Body of pancreas (tissue), 4 donors: ENCODE results near the gene DNMT3A. TPM values are rescaled to one million over a fixed set of nuclear protein-coding genes. Genes with fewer than 3 reads are reported as not detected.

Experiments
- ATAC-seq: fragments of 150-250 bp; one replicate; pipeline ENCODE4 v1.9.1; 2016
- DNase-seq, 4 donors: peaks; one replicate each; pipeline ENCODE4 v3.0.0-alpha.2; 2019
- H3K27ac ChIP-seq, 4 donors: fragments of 200-600 bp; sonication (generic); 1 replicate in 3 of 4; 2 replicates in 1 of 4; pipeline versions ENCODE4 v1.5.1 to v1.6.1; 2016 to 2019; ENCODE audit warnings: mild to moderate bottlenecking in 1 of 4, mixed read lengths in 1 of 4, moderate library complexity in 1 of 4
- H3K27me3 ChIP-seq, 2 donors: fragments of 200-600 bp; sonication (generic); one replicate each; pipeline ENCODE4 v1.6.0; 2016; ENCODE audit warnings: mild to moderate bottlenecking in 1 of 2
- H3K36me3 ChIP-seq, 2 donors: fragments of 200-600 bp; sonication (generic); replicated peaks in 1 of 2; 2 replicates each; pipeline ENCODE4 v1.5.1; 2016; ENCODE audit warnings: low read depth in 2 of 2; ENCODE audit not compliant: insufficient read depth in 1 of 2
- H3K4me1 ChIP-seq: fragments of 200-600 bp; sonication (generic); one replicate; pipeline ENCODE4 v1.6.0; 2016
- H3K4me3 ChIP-seq, 2 donors: fragments of 200-600 bp; sonication (generic); 1 replicate in 1 of 2; 2 replicates in 1 of 2; pipeline ENCODE4 v1.5.1; 2016 to 2019
- H3K9me3 ChIP-seq, 3 donors: fragments of 200-600 bp; sonication (generic); 1 replicate in 2 of 3; 2 replicates in 1 of 3; pipeline ENCODE4 v1.5.1; 2016
- CTCF ChIP-seq, 7 experiments: fragments of 450-650 bp in 4 of 7; fragments of 200-600 bp in 3 of 7; sonication (generic) in 3 of 7; IDR thresholded peaks; one replicate each; pipeline ENCODE4 v1.5.1; 2016 to 2019; ENCODE audit warnings: antibody characterized with exemption in 7 of 7
- POLR2A ChIP-seq, 3 donors: fragments of 450-650 bp; IDR thresholded peaks; one replicate each; pipeline ENCODE4 v1.6.1; 2016; ENCODE audit warnings: antibody characterized with exemption in 3 of 3, mild to moderate bottlenecking in 2 of 3
- WGBS, 2 donors: methylation state at CpG; one replicate each; pipeline ENCODE4 v1.1.5; 2017; 5-methylcytosine and 5-hydroxymethylcytosine counted together
- intact Hi-C: fragments of 100-400 bp; cut with DNase I; formaldehyde crosslinking; loops from one replicate; pipeline ENCODE4 v1.15.1; 2023
- total RNA-seq, 2 donors: library from RNA; depleted of rRNA; stranded (reverse); fragments of >200 nt; gene quantifications; one replicate each; pipeline ENCODE4 v1.1.0, GENCODE V29; 2016

Gene DNMT3A
- total RNA-seq, 2 donors from 2014 or later, result 18.7 to 27.4 TPM

GRCh38 chr2:25285265-25286024, 56.3 kb downstream of the DNMT3A start:
- Histone ChIP-seq H3K36me3 (no peaks in the 10 kb centered on the region), H3K4me1 (peaks cover 9% of the 10 kb centered on the region), H3K4me3 (no peak overlapping the region), H3K27ac (peak overlapping the region in 1 of 4 donors; percentile 17), H3K9me3 (no peaks in the 10 kb centered on the region), H3K27me3 (no peaks in the 10 kb centered on the region)
- intact Hi-C loops, result no loop called here
- ATAC-seq, result no peak
- WGBS, 2 donors, result 76 to 86% methylated on average over 9 to 11 of the region's 11 CpGs
- DNase-seq, result no peak
- no peak for TF ChIP-seq CTCF (IDR thresholded peaks at IDR 0.05)
- no peak for TF ChIP-seq POLR2A (IDR thresholded peaks at IDR 0.05)

GRCh38 chr2:25284756-25285155, 57.0 kb downstream of the DNMT3A start:
- H3K36me3 ChIP-seq, result no peaks in the 10 kb centered on the region
- WGBS, 2 donors, result 86 to 91% methylated on average over 5 of the region's 5 CpGs
- DNase-seq (no peak), ATAC-seq (no peak)
- no peak overlapping the region for H3K27ac ChIP-seq
- H3K4me3 ChIP-seq, result no peak overlapping the region
- intact Hi-C loops, result no loop called here
- H3K4me1 ChIP-seq, result peaks cover 9% of the 10 kb centered on the region
- TF ChIP-seq POLR2A (IDR thresholded peaks at IDR 0.05) (no peak), CTCF (IDR thresholded peaks at IDR 0.05) (no peak)
- H3K9me3 ChIP-seq, result no peaks in the 10 kb centered on the region
- no peaks in the 10 kb centered on the region for H3K27me3 ChIP-seq

GRCh38 chr2:25283921-25284320, 57.8 kb downstream of the DNMT3A start:
- Histone ChIP-seq H3K4me1 (peaks cover 15% of the 10 kb centered on the region), H3K36me3 (no peaks in the 10 kb centered on the region), H3K4me3 (no peak overlapping the region), H3K27ac (no peak overlapping the region), H3K27me3 (no peaks in the 10 kb centered on the region), H3K9me3 (no peaks in the 10 kb centered on the region)
- ATAC-seq (no peak), DNase-seq (no peak)
- TF ChIP-seq CTCF (IDR thresholded peaks at IDR 0.05) (no peak), POLR2A (IDR thresholded peaks at IDR 0.05) (no peak)
- intact Hi-C loops, result no loop called here
- 93 to 100% methylated on average over 2 to 5 of the region's 5 CpGs for WGBS, 2 donors

GRCh38 chr2:25281941-25282340, 59.8 kb downstream of the DNMT3A start:
- Histone ChIP-seq H3K9me3 (no peaks in the 10 kb centered on the region), H3K4me1 (peaks cover 22% of the 10 kb centered on the region), H3K27me3 (no peaks in the 10 kb centered on the region), H3K36me3 (no peaks in the 10 kb centered on the region), H3K27ac (peak overlapping the region in 2 of 4 donors; percentile 38 to 43), H3K4me3 (no peak overlapping the region)
- intact Hi-C loops, result no loop called here
- ATAC-seq (no peak), DNase-seq (no peak)
- no peak for TF ChIP-seq CTCF (IDR thresholded peaks at IDR 0.05)
- no peak for TF ChIP-seq POLR2A (IDR thresholded peaks at IDR 0.05)
- 90 to 96% methylated on average over 8 of the region's 8 CpGs for WGBS, 2 donors

GRCh38 chr2:25281522-25281921, 60.2 kb downstream of the DNMT3A start:
- no peak for TF ChIP-seq POLR2A (IDR thresholded peaks at IDR 0.05)
- no peak for TF ChIP-seq CTCF (IDR thresholded peaks at IDR 0.05)
- H3K4me3 ChIP-seq, result no peak overlapping the region
- intact Hi-C loops, result no loop called here
- peaks cover 22% of the 10 kb centered on the region for H3K4me1 ChIP-seq
- no peaks in the 10 kb centered on the region for H3K9me3 ChIP-seq
- no peak for ATAC-seq
- no peaks in the 10 kb centered on the region for H3K36me3 ChIP-seq
- no peaks in the 10 kb centered on the region for H3K27me3 ChIP-seq
- WGBS, 2 donors, result 60% methylated on average over 4 to 5 of the region's 5 CpGs
- H3K27ac ChIP-seq, result peak overlapping the region in 2 of 4 donors; percentile 38 to 43
- peak in 3 of 4 donors; percentile 47 to 59 (median 48) for DNase-seq
